CD4-positive, alpha-beta T cell treated with Interleukin-4 for 1 hour (primary cell): Measurements from ENCODE around the gene VWA5A.

Experiments
- DNase-seq, 2 donors: peaks; one replicate each; pipeline ENCODE4 v3.0.0-alpha.2; 2020 to 2022

The VWA5A gene

GRCh38 chr11:124172101-124172500, 56.9 kb downstream of the VWA5A start:
- DNase-seq = no peak

- DNase-seq = no peak
Measured at GRCh38 chr11:124172599-124172998, 57.3 kb downstream of the VWA5A start.

GRCh38 chr11:124174001-124174583, 58.8 kb downstream of the VWA5A start:
- DNase-seq = no peak

- no peak for DNase-seq
Measured at GRCh38 chr11:124176925-124177715, 61.9 kb downstream of the VWA5A start.

GRCh38 chr11:124179310-124179709, 64.1 kb downstream of the VWA5A start:
- DNase-seq = no peak

GRCh38 chr11:124183068-124183467, 67.8 kb downstream of the VWA5A start, which contains the start of gene OR10D3:
OR10D3 (plus strand) TSS chr11:124183345; CDS start chr11:124185270, 1,925 bp downstream.
- no peak for DNase-seq

- no peak for DNase-seq
Measured at GRCh38 chr11:124190298-124191139, 75.3 kb downstream of the VWA5A start.

GRCh38 chr11:124193221-124194010, 78.2 kb downstream of the VWA5A start:
- no peak for DNase-seq

GRCh38 chr11:124194293-124195188, 79.3 kb downstream of the VWA5A start:
- DNase-seq = no peak

- DNase-seq = peak; percentile 30 to 48
Measured at GRCh38 chr11:124195189-124195734, 80.0 kb downstream of the VWA5A start.
